LoVo (cell line): Measurements from ENCODE around the gene CNGA1.

Experiments
- DNase-seq: peaks from one replicate; pipeline ENCODE4 v3.0.0-alpha.2; 2016; ENCODE audit warnings: low spot score

CNGA1 gene

DNA sequence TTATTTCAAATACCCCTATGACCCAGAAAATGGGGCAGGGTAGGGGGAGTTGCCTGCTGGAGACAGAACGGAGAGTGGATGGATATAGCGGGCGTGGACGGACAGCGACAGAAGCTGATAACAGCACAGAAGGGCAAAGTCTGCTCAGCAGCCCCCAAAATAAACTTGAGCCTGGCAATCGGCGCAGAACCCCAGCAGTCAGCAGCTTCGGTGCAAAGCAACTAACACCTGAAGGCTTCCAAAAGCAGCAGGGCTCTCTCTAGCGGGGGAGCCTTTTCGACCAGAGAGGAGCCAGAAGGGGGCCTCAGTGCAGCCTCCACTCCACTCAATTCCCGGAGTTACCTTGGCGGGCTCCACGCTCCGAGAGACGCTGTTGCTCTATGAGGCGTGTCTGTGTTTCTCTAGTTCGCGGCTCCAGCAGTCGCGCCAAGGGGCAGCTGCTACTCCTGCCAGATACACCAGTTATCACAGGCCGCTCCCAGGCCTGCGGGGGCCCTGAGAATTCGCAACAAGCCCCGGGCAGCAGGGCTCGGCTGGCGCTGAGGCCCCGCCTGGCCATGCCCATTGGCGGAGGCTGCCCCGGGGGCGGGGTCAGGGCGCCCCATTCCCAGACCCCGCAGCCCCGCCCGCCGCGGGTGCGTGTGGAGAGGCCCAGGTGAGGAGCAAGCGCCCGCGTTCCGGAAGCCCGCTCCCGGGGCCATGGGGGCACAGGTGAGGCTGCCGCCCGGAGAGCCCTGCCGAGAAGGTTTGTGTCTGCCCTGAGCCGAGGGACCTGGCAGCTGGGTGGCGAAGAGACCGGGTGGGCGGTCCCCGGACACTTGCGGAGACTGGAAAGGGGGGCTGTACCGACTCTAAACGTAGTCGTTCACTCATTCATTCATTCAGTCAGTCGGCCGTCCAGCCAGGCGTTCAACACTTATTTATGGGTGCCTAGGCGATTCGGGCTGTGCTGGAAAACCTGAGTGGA is at the start of gene CNGA1, which contains the start of gene NIPAL1:
Gene CNGA1 (minus strand): TSS at position 541 of the 967 bp plus-strand sequence. CDS start 63,992 bp downstream, outside the sequence.
Gene NIPAL1 (plus strand): TSS at position 632 of the 967 bp plus-strand sequence. CDS start 68 bp downstream, at position 700.
- peak; percentile 91 for DNase-seq

DNA sequence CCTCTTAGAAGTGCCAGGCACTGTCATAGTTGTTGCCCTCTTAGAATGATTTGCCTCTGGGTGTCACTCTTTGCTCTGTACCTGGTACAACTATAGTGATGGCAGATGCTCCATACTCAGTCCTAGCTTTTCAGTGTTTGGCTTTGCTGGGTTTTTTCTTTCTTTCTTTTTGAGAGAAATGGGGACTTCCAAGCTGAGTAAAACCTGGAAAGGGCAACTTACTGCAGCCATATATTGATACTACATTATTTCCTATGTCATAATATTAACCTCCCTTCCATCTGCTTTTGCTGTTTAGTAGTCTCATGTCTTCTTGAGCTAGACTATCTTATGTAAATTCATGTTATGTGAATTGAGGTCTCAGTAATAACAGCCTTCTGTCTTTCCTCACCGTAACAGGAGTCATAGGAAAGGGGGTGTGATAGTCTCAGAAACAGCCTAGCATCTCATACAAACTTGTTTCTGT is 49.1 kb upstream of the CNGA1 start:
- no peak for DNase-seq

DNA sequence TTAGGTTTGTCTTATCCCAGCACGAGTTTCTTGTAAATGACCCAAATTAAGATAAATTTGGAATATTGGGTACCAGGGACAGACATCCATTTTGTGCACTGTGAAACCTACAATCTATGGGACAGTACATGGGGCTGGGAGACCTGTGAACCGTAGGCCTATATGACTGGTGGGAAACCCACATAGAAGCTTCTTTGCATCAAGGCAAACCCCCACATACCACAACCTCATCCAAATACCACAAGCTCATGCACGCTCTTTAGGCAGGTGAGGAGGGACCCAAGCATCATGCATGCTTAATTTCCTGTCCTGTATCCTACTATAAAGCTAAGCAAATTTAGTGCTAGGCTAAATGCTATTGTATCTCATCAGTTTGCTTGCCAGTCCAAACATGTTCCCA is 47.9 kb upstream of the CNGA1 start:
- DNase-seq = no peak

DNA sequence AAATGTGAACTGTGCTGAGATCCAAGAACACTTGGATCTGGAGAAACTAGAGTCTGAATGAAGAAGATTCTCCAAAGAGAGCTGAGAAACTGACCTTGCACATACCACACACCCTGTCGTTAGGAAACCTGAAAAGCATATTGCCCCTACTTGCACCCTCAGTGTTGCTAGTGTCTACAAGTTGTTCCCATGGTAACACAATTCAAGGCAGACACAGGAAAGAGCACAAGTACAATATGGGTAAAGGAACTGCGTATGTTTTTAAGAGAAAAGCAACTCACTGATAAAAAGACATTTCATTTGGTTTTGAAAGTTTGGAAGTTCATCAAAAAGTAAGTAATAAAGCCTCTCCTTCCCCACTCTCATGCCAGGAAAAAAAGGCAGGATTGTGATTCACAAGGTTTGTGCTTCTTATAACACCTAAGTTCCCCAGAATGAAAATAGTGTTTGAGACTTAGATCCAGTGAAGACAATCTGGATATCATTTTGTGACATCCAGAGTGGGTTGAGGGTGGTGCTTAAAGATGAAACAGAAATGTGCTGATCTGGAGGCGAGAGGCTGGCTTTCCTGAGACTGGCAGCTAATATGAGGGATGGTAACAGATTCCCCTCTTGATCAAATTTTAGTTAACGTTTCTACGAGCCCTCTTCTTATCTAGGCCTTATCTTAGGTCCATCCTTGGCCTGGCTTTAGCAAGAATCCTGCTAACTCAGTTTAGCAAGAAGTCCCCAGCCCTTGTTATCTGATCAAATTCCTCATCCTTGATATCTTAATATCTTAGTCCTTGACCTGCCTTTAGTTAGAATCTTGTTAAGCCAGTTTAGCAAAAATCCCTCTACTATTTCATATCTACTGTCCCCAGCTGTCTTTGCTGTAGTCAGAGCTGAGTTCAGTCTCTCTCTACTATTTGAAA is 42.4 kb upstream of the CNGA1 start:
- no peak for DNase-seq

DNA sequence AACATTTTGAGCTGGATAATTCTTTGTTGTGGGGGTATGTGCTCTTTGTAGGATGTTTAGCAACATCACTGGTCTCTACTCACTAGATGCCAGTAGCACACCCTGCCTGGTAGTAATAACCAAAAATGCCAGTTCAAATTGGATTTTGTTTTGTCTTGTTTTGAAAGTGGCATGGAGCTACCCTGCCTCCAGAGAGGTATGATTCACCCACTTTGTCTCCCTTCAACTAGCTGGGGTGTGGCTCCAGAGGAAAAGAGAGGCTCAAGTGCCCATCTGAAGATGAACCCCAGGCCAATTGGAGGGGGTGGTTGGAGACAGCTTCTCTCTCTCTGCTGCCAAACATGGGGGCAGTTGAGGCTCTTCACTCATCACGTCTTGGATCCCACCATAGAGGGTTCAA is 34.6 kb upstream of the CNGA1 start:
- no peak for DNase-seq

DNA sequence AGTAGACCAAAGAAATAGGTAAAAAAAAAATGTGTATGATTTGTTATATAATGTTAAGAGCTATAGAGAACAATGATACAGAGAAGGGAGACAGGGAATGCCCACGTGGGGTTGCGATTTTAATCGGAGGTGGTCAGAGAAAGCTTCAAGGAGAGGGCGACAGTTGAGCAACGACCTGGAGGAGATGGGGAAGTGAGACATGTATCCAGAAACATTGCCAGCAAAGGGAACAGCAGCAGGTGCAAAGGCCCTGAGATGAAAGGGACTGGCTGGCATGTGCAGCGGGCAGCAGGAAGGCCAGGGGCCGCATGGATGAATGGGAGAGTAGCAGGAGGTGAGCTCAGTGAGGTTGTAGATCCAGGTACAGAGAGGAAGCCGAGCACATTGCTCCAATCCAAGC is 33.0 kb upstream of the CNGA1 start:
- no peak for DNase-seq

DNA sequence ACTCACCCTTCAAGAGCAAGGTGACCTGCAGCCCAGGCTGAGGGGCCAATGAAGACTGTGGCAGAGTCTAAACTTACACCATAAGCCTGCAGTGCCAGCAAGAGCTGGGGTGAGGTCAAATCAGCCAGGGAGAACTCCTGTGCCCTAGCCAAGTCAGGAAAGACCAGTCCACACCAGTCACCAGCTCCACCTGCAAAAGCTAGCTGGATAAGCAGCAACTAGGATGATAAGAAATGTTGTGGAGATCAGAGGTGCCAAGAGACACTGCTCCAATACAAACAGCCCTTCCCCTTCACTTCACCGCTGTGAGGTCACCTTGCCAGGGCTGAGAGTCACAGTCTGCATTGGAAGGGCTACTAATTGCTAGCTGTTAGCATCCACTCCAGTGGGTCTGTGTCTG is 31.4 kb upstream of the CNGA1 start:
- DNase-seq = no peak

DNA sequence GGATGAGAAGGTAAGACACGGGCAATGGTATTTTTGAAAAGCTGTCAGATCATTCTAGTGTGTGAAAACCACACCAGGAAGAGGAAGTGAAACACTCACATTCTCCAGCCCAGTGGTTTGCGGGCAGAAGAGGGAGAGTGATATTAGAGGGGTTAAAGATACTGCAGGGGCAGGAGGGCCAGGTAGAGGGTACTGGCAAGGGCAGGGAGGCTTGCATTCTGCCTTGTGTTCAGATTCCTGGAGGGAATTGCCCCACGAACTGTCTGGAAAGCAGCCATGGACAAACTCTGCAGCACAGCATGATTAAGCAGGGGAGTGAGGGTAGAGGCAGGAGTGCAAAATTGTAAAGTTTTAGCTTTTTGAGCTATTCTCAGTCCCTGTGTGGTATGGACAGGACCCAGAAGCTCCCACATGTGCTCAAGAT is 31.0 kb upstream of the CNGA1 start:
- no peak for DNase-seq

DNA sequence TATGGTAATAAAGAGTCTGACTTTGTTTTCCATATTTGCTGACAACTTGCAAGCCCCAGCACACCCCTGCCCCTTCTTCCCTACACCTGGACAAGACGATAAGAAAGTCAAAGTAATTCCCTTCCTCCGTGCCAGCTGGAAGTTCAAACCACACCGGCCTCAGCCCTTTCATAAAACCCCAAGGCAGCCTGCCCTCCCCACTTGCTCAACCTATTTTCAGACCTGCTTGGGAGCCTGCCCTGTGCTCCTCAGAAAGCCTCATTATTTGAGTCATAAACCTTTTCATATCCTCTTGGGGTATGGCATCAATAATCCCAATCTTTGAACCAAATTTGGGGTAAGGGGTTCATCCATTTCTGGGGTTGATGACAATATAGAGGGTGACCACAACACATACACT is 29.6 kb upstream of the CNGA1 start:
- no peak for DNase-seq

DNA sequence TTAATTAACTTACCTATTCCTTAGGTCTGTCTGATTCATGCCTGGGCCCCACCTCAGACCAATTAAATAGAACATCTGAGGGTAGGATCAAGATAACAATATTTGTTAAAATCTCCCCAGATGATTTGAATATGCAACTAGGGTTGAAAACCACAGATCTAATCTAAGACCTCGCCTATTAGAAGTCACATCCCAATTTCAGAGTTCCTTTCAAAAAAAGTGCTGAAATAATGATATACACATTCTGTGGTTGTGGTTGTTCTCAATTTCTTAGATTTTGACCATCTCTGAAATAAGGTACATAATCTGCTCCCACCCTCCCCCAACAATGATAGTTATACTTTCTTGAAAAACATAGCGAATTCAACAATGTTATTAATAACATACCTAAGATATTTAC is 27.8 kb upstream of the CNGA1 start:
- DNase-seq = no peak

DNA sequence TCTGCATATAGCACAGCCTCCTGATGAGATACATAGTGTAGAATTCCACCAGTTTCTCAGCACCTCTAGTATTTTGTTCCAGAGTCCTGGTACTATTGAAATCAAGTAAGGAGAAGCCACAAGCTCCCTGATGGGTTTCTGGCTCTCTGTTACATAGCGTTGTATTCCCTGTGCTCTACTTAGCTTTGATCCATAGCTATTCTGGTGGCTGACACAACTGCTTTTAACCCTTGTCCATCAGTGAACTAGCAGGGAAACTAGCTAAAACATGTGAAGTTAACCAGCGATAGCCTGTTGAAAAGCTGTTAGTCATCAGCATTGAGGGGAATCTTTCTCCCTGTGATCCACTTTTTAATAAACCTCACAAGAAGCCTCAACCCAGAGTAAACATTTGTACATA is 27.0 kb upstream of the CNGA1 start:
- no peak for DNase-seq

DNA sequence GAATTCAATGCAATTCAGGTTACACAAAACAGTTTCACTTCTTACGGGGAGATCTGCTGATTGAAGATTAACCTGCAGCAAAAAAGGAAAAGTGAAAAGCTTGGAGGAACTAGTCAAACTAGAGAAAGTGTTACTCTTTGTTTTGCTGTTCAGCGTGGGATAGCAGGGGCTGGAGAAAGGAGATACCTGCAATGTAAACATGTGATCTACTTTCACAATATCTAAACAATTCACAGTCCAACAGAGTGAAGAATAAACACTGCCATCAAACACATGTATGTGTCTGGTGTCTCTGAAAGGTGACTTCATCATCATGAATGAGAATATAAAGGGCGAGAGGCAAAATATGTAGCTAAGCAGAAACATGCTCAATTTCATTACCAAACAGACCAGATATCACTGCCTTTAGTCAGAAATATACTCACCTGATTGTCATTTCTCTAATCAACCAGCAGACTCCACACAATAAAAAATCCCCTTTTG is 26.5 kb upstream of the CNGA1 start:
- DNase-seq = no peak

DNA sequence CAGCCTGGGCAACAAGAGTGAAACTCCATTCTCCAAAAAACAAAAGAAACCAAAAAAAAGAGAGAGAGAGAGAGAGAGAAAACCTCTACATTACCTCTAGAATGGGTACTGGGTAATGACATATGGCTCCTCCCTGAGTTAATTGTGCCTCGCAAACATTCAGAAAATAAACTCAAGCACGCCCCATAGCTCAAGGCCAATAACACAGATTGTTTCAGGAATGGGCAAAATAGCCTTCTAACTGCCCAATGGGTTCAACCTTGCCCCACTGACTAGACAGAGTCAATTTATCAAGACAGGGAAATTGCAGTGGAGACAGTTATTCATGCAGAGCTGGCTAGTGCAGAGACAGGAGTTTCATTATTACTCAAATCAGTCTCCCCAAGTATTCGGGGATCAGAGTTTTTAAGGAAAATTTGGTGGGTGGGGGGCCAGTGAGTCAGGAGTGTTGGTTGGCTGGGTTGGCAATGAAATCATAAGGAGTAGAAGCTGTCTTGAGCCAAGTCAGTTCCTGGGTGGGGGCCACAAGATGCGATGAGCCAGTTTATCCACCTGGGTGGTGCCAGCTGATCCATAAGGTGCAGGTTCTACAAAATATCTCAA is 25.2 kb upstream of the CNGA1 start:
- no peak for DNase-seq

DNA sequence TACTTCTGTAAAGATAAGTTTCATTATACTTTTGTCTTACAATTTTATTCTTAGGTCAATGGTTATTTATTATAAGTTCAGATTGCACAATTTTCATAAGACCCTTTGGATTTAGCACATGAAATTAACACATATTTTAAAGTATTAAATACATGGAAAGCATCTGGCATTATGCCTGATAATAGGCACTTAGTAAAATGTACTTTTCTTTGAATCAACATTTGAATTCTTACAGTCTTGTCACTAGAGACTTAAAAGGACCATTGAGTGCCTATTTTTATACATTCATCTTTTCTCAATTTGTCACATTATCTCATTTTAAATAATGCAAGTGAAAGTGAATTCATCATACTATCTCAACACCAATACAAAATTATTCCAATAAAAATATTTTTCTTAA is 23.1 kb upstream of the CNGA1 start:
- DNase-seq = no peak

DNA sequence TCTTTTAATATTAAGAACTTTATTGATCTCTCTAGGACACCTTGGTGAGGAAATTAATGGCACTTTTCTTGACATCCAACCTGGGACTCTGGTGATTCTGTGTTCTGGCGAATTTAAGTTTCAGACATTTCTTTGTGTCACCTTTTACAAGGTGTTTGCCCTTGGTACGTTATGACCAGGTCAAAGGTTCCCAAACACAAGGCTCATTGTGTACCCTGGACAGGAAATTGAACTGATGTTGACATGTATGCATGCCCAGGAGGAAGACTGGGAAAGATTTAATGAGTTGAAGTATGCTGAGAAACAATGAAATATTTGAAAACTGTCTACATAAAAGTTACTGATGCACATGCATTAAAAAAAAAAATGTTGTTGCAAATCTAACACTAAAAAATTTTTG is 22.2 kb upstream of the CNGA1 start:
- no peak for DNase-seq

DNA sequence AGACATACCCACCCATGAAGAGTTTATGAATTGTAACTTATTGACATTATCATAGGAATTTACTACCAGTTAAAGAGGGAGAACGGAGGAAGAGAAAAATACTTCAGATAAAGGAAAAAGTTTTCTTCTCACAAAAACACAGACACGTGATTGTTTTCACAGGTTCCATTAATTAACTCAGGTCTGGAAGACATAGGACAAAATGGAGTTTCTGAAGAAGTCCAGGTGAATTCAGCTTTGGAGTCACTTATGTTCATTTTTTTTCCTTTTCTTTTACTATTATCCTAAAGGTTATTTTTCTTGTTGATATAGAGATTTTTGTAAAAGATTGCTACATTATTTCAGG is 20.6 kb upstream of the CNGA1 start:
- no peak for DNase-seq

DNA sequence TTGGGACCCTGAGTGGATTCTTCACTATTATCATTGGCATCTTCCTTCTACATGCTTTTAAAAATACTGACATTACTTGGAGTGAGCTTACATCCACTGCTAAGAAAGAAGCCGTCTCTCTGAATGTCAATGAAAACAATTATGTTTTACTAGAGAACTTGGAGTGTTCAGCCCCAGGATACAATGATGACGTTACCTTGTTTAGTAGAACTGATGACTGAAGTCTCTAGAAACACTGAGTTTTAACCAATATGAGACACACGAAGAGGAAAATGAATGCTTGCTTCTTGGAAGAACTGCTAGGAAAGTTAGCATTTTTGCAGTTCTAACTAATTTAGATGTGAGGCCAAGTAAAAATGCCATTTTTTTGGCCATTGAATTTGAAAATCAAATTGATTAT is 19.5 kb upstream of the CNGA1 start:
- no peak for DNase-seq

DNA sequence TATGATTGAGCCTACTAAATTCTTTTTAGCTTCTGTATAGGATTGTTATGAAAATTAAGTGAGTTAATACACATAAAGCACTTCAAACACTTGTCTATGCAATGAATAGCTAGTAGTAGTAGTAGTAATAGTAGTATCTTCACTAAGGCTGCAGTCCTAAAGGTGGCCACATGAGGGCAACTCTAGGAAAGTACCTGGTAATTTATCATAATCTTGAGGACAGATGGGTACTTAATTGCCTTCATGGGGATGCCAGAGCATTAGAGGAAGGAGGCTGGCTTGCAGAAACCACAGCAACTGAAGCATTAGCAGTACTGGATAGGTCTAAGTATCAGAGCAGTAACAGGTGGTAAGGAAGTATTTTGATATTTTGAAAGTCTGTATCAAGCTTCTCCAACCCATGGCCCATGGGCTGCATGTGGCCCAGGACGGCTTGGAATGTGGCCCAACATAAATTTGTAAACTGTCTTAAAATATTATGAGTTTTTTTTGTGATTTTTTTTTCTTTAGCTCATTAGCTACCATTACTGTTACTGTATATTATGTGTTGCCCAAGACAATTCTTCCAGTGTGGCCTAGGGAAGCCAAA is 17.4 kb upstream of the CNGA1 start:
- peak; percentile 41 for DNase-seq

DNA sequence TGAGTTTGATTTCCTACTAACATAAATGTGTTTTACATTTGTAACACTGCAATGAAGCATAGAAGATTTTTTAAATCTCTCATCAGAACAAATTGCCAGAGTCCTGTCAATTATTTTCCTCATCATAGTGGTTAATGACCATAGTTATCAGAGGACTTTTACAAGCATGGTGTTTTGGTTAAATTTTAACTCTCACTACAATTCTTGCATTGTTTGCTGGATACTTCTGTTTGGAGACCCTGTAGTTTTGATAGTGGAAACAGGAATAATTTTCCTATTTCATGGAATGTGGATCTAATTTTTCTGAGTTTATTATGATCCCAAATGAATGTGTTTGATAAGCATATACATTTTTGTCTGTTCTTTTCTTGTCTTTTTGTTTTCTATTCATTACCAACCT is 16.9 kb upstream of the CNGA1 start:
- no peak for DNase-seq

DNA sequence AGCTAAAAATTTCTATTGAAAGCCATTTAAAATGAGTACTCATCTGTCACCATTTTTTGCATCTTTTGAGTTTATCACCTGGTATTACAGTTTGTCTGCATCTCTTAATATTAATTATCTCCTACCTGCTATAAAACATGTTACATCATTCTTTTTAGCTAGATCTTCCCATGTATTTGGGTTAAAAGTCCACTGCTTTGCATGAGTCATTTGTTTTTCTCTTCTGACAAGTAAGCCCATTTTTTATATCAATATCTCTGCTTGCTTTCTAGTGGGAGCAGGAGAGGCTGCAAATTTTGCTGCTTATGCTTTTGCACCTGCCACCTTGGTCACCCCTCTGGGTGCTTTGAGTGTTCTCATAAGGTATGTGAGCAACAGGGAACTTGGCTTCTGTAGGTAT is 16.2 kb upstream of the CNGA1 start:
- DNase-seq = peak; percentile 65

DNA sequence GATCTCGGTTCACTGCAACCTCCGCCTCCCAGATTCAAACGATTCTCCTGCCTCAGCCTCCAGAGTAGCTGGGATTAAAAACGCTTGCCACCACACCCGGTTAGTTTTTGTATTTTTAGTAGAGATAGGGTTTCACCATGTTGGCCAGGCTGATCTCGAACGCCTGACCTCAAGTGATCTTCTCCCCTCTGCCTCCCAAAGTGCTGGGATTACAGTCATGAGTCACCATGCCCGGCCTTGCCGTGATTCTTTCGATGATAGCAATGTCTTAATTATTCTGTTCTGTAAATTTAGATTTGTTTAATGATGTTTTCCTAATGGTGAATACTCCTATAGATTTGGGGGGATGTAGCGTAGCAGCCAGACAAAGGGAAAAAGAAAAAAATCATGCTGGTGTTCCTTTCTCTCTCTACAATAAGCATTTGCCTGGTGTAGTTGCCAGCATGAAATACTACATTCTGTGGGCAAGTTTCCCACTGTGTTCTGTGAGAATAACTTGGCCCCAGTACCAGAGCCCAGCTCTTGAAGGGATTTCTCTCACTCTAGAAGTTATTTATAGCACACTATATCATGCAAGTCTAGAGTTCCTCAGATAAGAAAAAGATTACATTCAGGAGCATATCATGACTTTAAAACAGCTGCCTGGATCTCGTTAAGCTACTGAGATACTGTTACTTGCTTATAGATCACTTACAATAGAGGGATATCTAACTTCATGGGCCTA is 15.5 kb upstream of the CNGA1 start:
- DNase-seq = peak; percentile 47
